ENCODE data around the gene SLCO3A1. TPM values are rescaled to one million over a fixed set of nuclear protein-coding genes. Genes with fewer than 3 reads are reported as not detected.
A peak's percentile ranks its signal among the peaks of the same experiment; 100 is the strongest.

Gene SLCO3A1
- 0.83 and 0.87 TPM in 2 replicates for polyA plus RNA-seq (2013)

DNA sequence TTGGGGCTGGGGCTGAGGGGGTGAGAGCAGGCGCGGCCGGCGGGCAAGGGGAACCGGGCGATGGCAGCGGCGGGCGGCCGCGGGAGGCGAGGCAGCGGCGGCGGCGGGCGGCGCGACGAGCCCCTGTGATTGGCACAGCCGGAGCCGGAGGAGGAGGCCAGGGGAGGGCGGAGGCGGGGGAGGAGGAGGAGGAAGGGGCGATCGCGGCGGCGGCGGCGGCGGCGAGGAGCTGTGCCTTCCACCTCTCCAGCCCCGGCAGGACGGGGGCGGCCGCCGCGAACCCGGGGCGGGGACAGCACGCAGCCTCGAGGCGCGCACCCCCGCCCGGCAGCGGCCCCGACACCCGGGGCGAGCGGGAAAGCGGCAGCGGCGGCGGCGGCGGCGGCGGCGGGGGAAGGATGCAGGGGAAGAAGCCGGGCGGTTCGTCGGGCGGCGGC lies at the start of gene SLCO3A1:
Gene SLCO3A1, plus strand, starts transcription at position 198 of the 437 bp plus-strand sequence.
- no CpG with 5 or more reads among the region's 67 CpGs for WGBS (ENCODE audit: extremely low coverage, insufficient coverage, insufficient read length)

DNA sequence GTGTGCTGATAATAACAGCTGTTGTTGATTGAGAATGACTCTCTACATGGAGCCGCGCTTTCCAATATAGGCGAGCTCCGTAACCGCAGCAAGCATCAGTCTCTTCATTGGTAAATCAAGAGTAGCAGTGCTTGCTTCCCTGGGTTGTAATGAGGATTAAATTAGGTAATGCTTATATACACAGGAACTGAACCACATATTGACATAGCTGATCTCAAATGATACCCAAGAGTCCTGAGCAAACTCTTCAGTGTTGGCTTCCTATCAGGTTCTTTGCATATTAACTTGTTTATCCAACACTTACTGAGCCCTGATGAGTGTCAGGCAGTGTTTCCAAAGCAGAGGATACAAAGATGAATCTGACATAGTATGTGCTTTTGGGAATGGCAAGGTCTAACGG lies 46.4 kb upstream of the SLCO3A1 start:
- Histone ChIP-seq H3K79me1 (ENCODE audit: low read length) (no peaks in the 10 kb centered on the region), H3K4ac (ENCODE audit: low read depth, low read length) (no peak overlapping the region), H3K9ac (ENCODE audit: low read length) (no peak overlapping the region), H2BK120ac (ENCODE audit: insufficient read depth, low read length, poor library complexity) (no peak overlapping the region), H3K27ac (ENCODE audit: low read depth, low read length) (no peak overlapping the region), H2AFZ (ENCODE audit: insufficient read depth, low read length, poor library complexity) (no peak overlapping the region), H3K18ac (ENCODE audit: low read length) (no peak overlapping the region), H2BK5ac (ENCODE audit: low read depth, low read length, poor library complexity) (no peak overlapping the region), H3K4me2 (ENCODE audit: low read length) (no peak overlapping the region), H3K14ac (ENCODE audit: low read length) (no peak overlapping the region), H3K4me1 (ENCODE audit: control insufficient read depth in 1 of 2, insufficient read depth in 2 of 2, low read length in 2 of 2) (no peaks in the 10 kb centered on the region), H4K12ac (ENCODE audit: low read depth, low read length) (no peak overlapping the region), H3K79me2 (ENCODE audit: control insufficient read depth, insufficient read depth, low read length, poor library complexity) (no peaks in the 10 kb centered on the region), H4K8ac (ENCODE audit: low read depth, low read length) (no peak overlapping the region), H3K27me3 (ENCODE audit: insufficient read depth, low read length) (no peaks in the 10 kb centered on the region), H3K23ac (ENCODE audit: low read length) (no peak overlapping the region), H4K91ac (ENCODE audit: low read depth, low read length) (no peak overlapping the region), H2BK12ac (ENCODE audit: low read length) (no peak overlapping the region), H3K9me3 (ENCODE audit: insufficient read depth, low read depth, low read length) (peaks cover 2% of the 10 kb centered on the region), H3K4me3 (ENCODE audit: low read depth, low read length) (no peak overlapping the region), H3K36me3 (ENCODE audit: control insufficient read depth in 1 of 2, insufficient read depth in 2 of 2, low read length in 2 of 2) (no peaks in the 10 kb centered on the region), H2AK5ac (ENCODE audit: low read length) (no peak overlapping the region)
- no peak for DNase-seq
- no CpG with 5 or more reads among the region's 6 CpGs for WGBS (ENCODE audit: extremely low coverage, insufficient coverage, insufficient read length)

More for the DNA sequence above, at the start of gene SLCO3A1:
- Histone ChIP-seq H4K12ac (ENCODE audit: low read depth, low read length) (peak within 1 kb of the TSS; percentile 12), H4K8ac (ENCODE audit: low read depth, low read length) (peak within 1 kb of the TSS; percentile 53), H2BK5ac (ENCODE audit: low read depth, low read length, poor library complexity) (no peak within 1 kb of the TSS), H3K4me2 (ENCODE audit: low read length) (peak within 1 kb of the TSS; percentile 79), H2BK120ac (ENCODE audit: insufficient read depth, low read length, poor library complexity) (no peak within 1 kb of the TSS), H2BK12ac (ENCODE audit: low read length) (no peak within 1 kb of the TSS), H3K9me3 (ENCODE audit: insufficient read depth, low read depth, low read length) (no peaks in the 10 kb centered on the region), H3K79me2 (ENCODE audit: control insufficient read depth, insufficient read depth, low read length, poor library complexity) (no peaks in the 10 kb centered on the region), H3K27me3 (ENCODE audit: insufficient read depth, low read length) (peaks cover 21% of the 10 kb centered on the region), H3K23ac (ENCODE audit: low read length) (no peak within 1 kb of the TSS), H2AFZ (ENCODE audit: insufficient read depth, low read length, poor library complexity) (peak within 1 kb of the TSS; percentile 86), H3K18ac (ENCODE audit: low read length) (no peak within 1 kb of the TSS), H3K4ac (ENCODE audit: low read depth, low read length) (no peak within 1 kb of the TSS), H3K9ac (ENCODE audit: low read length) (peak within 1 kb of the TSS; percentile 39), H3K27ac (ENCODE audit: low read depth, low read length) (no peak within 1 kb of the TSS), H4K91ac (ENCODE audit: low read depth, low read length) (peak within 1 kb of the TSS; percentile 43), H3K79me1 (ENCODE audit: low read length) (no peaks in the 10 kb centered on the region), H3K36me3 (ENCODE audit: control insufficient read depth in 1 of 2, insufficient read depth in 2 of 2, low read length in 2 of 2) (no peaks in the 10 kb centered on the region), H3K14ac (ENCODE audit: low read length) (peak within 1 kb of the TSS; percentile 34), H3K4me1 (ENCODE audit: control insufficient read depth in 1 of 2, insufficient read depth in 2 of 2, low read length in 2 of 2) (peaks cover 0 to 7% of the 10 kb centered on the region in 2 experiments), H3K4me3 (ENCODE audit: low read depth, low read length) (peak within 1 kb of the TSS; percentile 82), H2AK5ac (ENCODE audit: low read length) (no peak within 1 kb of the TSS)
- peak in 1 of 2 donors; percentile 28 for DNase-seq

DNA sequence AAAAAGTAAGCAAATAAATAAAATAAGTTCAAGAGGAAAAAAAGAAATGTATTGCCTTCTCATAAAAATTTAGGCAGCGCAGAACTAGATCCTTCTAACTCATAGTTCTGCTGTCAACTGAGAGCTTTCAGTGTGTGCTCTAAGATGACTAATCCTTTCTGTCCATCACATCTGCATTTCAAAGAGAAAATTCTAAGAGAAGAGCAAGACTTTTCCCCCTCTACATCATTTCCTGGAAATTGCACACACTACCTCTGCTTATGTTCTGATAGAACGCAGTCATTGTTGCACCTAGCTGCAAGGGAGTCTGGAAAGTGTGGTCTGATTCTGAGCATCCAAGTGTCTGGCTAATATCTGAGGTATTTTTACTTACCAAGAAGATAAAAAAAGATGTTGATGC lies 39.6 kb upstream of the SLCO3A1 start:
- DNase-seq, result no peak
- Histone ChIP-seq H3K9me3 (ENCODE audit: insufficient read depth, low read depth, low read length) (peaks cover 2% of the 10 kb centered on the region), H3K4me1 (ENCODE audit: control insufficient read depth in 1 of 2, insufficient read depth in 2 of 2, low read length in 2 of 2) (no peaks in the 10 kb centered on the region), H3K23ac (ENCODE audit: low read length) (no peak overlapping the region), H3K79me1 (ENCODE audit: low read length) (no peaks in the 10 kb centered on the region), H3K36me3 (ENCODE audit: control insufficient read depth in 1 of 2, insufficient read depth in 2 of 2, low read length in 2 of 2) (no peaks in the 10 kb centered on the region), H2AFZ (ENCODE audit: insufficient read depth, low read length, poor library complexity) (no peak overlapping the region), H3K4ac (ENCODE audit: low read depth, low read length) (no peak overlapping the region), H2BK5ac (ENCODE audit: low read depth, low read length, poor library complexity) (no peak overlapping the region), H3K4me3 (ENCODE audit: low read depth, low read length) (no peak overlapping the region), H3K4me2 (ENCODE audit: low read length) (no peak overlapping the region), H3K9ac (ENCODE audit: low read length) (no peak overlapping the region), H2AK5ac (ENCODE audit: low read length) (no peak overlapping the region), H3K27me3 (ENCODE audit: insufficient read depth, low read length) (no peaks in the 10 kb centered on the region), H4K8ac (ENCODE audit: low read depth, low read length) (no peak overlapping the region), H4K12ac (ENCODE audit: low read depth, low read length) (no peak overlapping the region), H2BK12ac (ENCODE audit: low read length) (no peak overlapping the region), H3K79me2 (ENCODE audit: control insufficient read depth, insufficient read depth, low read length, poor library complexity) (no peaks in the 10 kb centered on the region), H3K14ac (ENCODE audit: low read length) (no peak overlapping the region), H4K91ac (ENCODE audit: low read depth, low read length) (no peak overlapping the region), H2BK120ac (ENCODE audit: insufficient read depth, low read length, poor library complexity) (no peak overlapping the region), H3K18ac (ENCODE audit: low read length) (no peak overlapping the region), H3K27ac (ENCODE audit: low read depth, low read length) (no peak overlapping the region)
- no CpG with 5 or more reads among the region's 2 CpGs for WGBS (ENCODE audit: extremely low coverage, insufficient coverage, insufficient read length)

DNA sequence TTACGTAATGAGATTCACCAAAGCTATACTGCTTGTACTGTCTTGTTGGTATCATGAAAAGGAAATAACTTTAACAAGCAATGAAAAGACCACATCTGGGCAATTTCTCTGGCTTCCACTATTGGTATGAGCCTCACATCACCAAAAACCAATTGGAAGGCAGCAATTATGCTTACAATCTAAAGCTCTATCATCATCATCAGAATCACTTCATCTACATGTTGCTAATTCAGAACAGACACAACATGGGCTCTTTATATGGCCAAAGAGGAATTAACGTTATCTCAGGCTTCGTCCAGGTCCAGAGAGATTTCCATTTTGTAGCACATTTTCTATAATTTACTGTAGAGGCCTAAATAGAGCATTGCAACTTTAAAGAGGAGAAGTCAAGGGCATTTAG lies 36.6 kb upstream of the SLCO3A1 start:
- Histone ChIP-seq H2AFZ (ENCODE audit: insufficient read depth, low read length, poor library complexity) (no peak overlapping the region), H3K14ac (ENCODE audit: low read length) (no peak overlapping the region)
- WGBS (ENCODE audit: extremely low coverage, insufficient coverage, insufficient read length), result no CpG with 5 or more reads among the region's 3 CpGs

More for the DNA sequence above, 36.6 kb upstream of the SLCO3A1 start:
- no peak overlapping the region for H3K27ac ChIP-seq (ENCODE audit: low read depth, low read length)
- no peaks in the 10 kb centered on the region for H3K4me1 ChIP-seq (ENCODE audit: control insufficient read depth in 1 of 2, insufficient read depth in 2 of 2, low read length in 2 of 2)
- peaks cover 2% of the 10 kb centered on the region for H3K9me3 ChIP-seq (ENCODE audit: insufficient read depth, low read depth, low read length)
- no peaks in the 10 kb centered on the region for H3K79me2 ChIP-seq (ENCODE audit: control insufficient read depth, insufficient read depth, low read length, poor library complexity)
- no peak overlapping the region for H2AK5ac ChIP-seq (ENCODE audit: low read length)
- H3K4ac ChIP-seq (ENCODE audit: low read depth, low read length), result no peak overlapping the region
- H3K27me3 ChIP-seq (ENCODE audit: insufficient read depth, low read length), result no peaks in the 10 kb centered on the region
- H3K79me1 ChIP-seq (ENCODE audit: low read length), result no peaks in the 10 kb centered on the region
- no peak overlapping the region for H4K8ac ChIP-seq (ENCODE audit: low read depth, low read length)
- no peak overlapping the region for H2BK120ac ChIP-seq (ENCODE audit: insufficient read depth, low read length, poor library complexity)
- H3K36me3 ChIP-seq (ENCODE audit: control insufficient read depth in 1 of 2, insufficient read depth in 2 of 2, low read length in 2 of 2), result no peaks in the 10 kb centered on the region
- no peak overlapping the region for H3K4me3 ChIP-seq (ENCODE audit: low read depth, low read length)
- no peak overlapping the region for H2BK5ac ChIP-seq (ENCODE audit: low read depth, low read length, poor library complexity)
- no peak for DNase-seq
- H3K18ac ChIP-seq (ENCODE audit: low read length), result no peak overlapping the region
- H2BK12ac ChIP-seq (ENCODE audit: low read length), result no peak overlapping the region
- H3K4me2 ChIP-seq (ENCODE audit: low read length), result no peak overlapping the region
- no peak overlapping the region for H4K12ac ChIP-seq (ENCODE audit: low read depth, low read length)
- no peak overlapping the region for H3K9ac ChIP-seq (ENCODE audit: low read length)
- no peak overlapping the region for H4K91ac ChIP-seq (ENCODE audit: low read depth, low read length)
- H3K23ac ChIP-seq (ENCODE audit: low read length), result no peak overlapping the region
